Measurements from ENCODE around the gene CCDC6. TPM values are rescaled to one million over a fixed set of nuclear protein-coding genes. Genes with fewer than 3 reads are reported as not detected.

The CCDC6 gene
- polyA plus RNA-seq, 1 donor (not counting 4 experiments of a cell fraction or from before 2014, with no cell fraction given): 46.5 TPM

DNA sequence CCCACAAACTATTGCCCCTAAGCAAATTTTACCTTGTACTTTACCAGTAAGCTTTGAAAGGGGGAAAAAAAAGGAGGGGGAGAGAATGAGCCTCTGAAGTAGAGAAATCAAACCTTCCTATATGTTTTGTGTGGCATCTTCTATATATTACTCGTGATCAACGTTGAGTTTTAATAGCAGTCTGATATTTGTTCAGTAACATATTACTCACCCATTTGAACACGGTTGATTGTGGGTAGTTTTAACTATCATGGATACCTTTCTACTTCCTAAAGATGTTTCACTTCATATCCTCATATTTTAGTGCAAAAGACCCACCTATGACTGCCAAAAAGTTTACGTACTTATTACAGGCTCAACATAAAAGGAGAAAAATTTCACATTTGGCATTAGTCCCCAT, 54.5 kb downstream of the CCDC6 start:
- H3K4me1 ChIP-seq (ENCODE audit: control insufficient read depth, extremely low read depth, insufficient read depth, low read length): no peaks in the 10 kb centered on the region

DNA sequence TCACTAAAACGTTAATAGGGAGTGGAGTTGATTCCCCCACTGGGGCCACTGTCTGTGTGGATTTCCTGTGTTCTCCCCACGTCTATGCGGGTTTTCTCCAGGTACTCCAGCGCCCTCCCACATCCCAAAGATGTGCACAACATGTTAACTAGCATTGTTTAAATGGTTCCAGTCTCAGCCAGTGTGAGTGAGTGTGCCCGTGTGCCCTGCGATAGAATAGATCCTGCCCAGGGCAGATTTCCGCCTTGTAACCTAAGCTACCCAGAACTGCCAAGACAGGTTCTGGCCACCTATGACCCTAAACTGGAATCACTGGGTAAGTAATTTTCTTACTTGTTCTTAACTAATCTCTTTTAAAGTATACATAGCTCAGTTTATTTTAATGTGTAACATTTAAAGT, 58.5 kb downstream of the CCDC6 start:
- Histone ChIP-seq H3K27ac (ENCODE audit: control insufficient read depth, insufficient read depth, low read length) (no peak overlapping the region), H2AFZ (ENCODE audit: control insufficient read depth, low read length) (no peak overlapping the region), H3K27me3 (ENCODE audit: control insufficient read depth, extremely low read depth, insufficient read depth, low read length) (no peaks in the 10 kb centered on the region), H3K4me3 (ENCODE audit: control insufficient read depth in 2 of 3, extremely low read depth in 1 of 3, insufficient read depth in 2 of 3, low read depth in 1 of 3, low read length in 3 of 3) (no peak overlapping the region), H4K20me1 (ENCODE audit: control insufficient read depth, extremely low read depth, insufficient read depth, low read length) (no peaks in the 10 kb centered on the region), H3K4me1 (ENCODE audit: control insufficient read depth, extremely low read depth, insufficient read depth, low read length) (no peaks in the 10 kb centered on the region), H3K4me2 (ENCODE audit: control insufficient read depth, extremely low read depth, insufficient read depth, low read depth, low read length) (no peak overlapping the region), H3K9me1 (ENCODE audit: control insufficient read depth, extremely low read depth, insufficient read depth, low read length) (no peaks in the 10 kb centered on the region), H3K36me3 (ENCODE audit: control insufficient read depth in 2 of 2, extremely low read depth in 1 of 2, insufficient read depth in 2 of 2, low read length in 2 of 2) (peaks cover 2 to 7% of the 10 kb centered on the region in 2 experiments), H3K9ac (ENCODE audit: control insufficient read depth, extremely low read depth, insufficient read depth, low read length) (no peak overlapping the region), H3K9me3 (ENCODE audit: control insufficient read depth, low read depth, low read length) (no peaks in the 10 kb centered on the region), H3K79me2 (ENCODE audit: control insufficient read depth, insufficient read depth, low read length) (peaks cover 2% of the 10 kb centered on the region)
- no peak for FAIRE-seq
- TF ChIP-seq, protein P1, sequence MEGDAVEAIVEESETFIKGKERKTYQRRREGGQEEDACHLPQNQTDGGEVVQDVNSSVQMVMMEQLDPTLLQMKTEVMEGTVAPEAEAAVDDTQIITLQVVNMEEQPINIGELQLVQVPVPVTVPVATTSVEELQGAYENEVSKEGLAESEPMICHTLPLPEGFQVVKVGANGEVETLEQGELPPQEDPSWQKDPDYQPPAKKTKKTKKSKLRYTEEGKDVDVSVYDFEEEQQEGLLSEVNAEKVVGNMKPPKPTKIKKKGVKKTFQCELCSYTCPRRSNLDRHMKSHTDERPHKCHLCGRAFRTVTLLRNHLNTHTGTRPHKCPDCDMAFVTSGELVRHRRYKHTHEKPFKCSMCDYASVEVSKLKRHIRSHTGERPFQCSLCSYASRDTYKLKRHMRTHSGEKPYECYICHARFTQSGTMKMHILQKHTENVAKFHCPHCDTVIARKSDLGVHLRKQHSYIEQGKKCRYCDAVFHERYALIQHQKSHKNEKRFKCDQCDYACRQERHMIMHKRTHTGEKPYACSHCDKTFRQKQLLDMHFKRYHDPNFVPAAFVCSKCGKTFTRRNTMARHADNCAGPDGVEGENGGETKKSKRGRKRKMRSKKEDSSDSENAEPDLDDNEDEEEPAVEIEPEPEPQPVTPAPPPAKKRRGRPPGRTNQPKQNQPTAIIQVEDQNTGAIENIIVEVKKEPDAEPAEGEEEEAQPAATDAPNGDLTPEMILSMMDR (optimal IDR thresholded peaks at IDR 0.05 in 1 of 3, IDR thresholded peaks at IDR 0.05 in 1 of 3, conservative IDR thresholded peaks at IDR 0.05 in 1 of 3; ENCODE audit: extremely low read depth in 1 of 3, insufficient read depth in 2 of 3, low read length in 3 of 3): no peak
- TF ChIP-seq EZH2 (IDR thresholded peaks at IDR 0.05; ENCODE audit: low read length): no peak
- dilution Hi-C loops (cut with MboI; ENCODE audit: extremely low pct_ligation_motif_present, low sequenced_read_pairs): no loop called here
- DNase-seq (ENCODE audit: low read depth, low spot score): no peak

More for the DNA sequence above, 54.5 kb downstream of the CCDC6 start:
- Histone ChIP-seq H3K79me2 (ENCODE audit: control insufficient read depth, insufficient read depth, low read length) (peaks cover 23% of the 10 kb centered on the region), H3K9me1 (ENCODE audit: control insufficient read depth, extremely low read depth, insufficient read depth, low read length) (no peaks in the 10 kb centered on the region), H3K4me2 (ENCODE audit: control insufficient read depth, extremely low read depth, insufficient read depth, low read depth, low read length) (no peak overlapping the region), H3K9me3 (ENCODE audit: control insufficient read depth, low read depth, low read length) (no peaks in the 10 kb centered on the region), H3K4me3 (ENCODE audit: control insufficient read depth in 2 of 3, extremely low read depth in 1 of 3, insufficient read depth in 2 of 3, low read depth in 1 of 3, low read length in 3 of 3) (no peak overlapping the region), H3K9ac (ENCODE audit: control insufficient read depth, extremely low read depth, insufficient read depth, low read length) (no peak overlapping the region), H3K27ac (ENCODE audit: control insufficient read depth, insufficient read depth, low read length) (no peak overlapping the region), H3K27me3 (ENCODE audit: control insufficient read depth, extremely low read depth, insufficient read depth, low read length) (no peaks in the 10 kb centered on the region), H2AFZ (ENCODE audit: control insufficient read depth, low read length) (no peak overlapping the region), H3K36me3 (ENCODE audit: control insufficient read depth in 2 of 2, extremely low read depth in 1 of 2, insufficient read depth in 2 of 2, low read length in 2 of 2) (peaks cover 2 to 9% of the 10 kb centered on the region in 2 experiments), H4K20me1 (ENCODE audit: control insufficient read depth, extremely low read depth, insufficient read depth, low read length) (no peaks in the 10 kb centered on the region)
- no peak for TF ChIP-seq EZH2 (IDR thresholded peaks at IDR 0.05; ENCODE audit: low read length)
- TF ChIP-seq, protein P1 (optimal IDR thresholded peaks at IDR 0.05 in 1 of 3, IDR thresholded peaks at IDR 0.05 in 1 of 3, conservative IDR thresholded peaks at IDR 0.05 in 1 of 3; ENCODE audit: extremely low read depth in 1 of 3, insufficient read depth in 2 of 3, low read length in 3 of 3): no peak
- DNase-seq (ENCODE audit: low read depth, low spot score): no peak
- dilution Hi-C loops (cut with MboI; ENCODE audit: extremely low pct_ligation_motif_present, low sequenced_read_pairs): no loop called here
- peak; percentile 29 for FAIRE-seq

Measured in keratinocyte (primary cell).